Body of pancreas (tissue), 4 donors: ENCODE data around the gene TBX15.

Experiments
- POLR2A ChIP-seq, 3 donors: fragments of 450-650 bp; IDR thresholded peaks; one replicate each; pipeline ENCODE4 v1.6.1; 2016; ENCODE audit warnings: antibody characterized with exemption in 3 of 3, mild to moderate bottlenecking in 2 of 3
- TF ChIP-seq, protein P1 (sequence below), 7 experiments: fragments of 450-650 bp in 4 of 7; fragments of 200-600 bp in 3 of 7; sonication (generic) in 3 of 7; IDR thresholded peaks; one replicate each; pipeline ENCODE4 v1.5.1; 2016 to 2019; ENCODE audit warnings: antibody characterized with exemption in 7 of 7

DNA sequence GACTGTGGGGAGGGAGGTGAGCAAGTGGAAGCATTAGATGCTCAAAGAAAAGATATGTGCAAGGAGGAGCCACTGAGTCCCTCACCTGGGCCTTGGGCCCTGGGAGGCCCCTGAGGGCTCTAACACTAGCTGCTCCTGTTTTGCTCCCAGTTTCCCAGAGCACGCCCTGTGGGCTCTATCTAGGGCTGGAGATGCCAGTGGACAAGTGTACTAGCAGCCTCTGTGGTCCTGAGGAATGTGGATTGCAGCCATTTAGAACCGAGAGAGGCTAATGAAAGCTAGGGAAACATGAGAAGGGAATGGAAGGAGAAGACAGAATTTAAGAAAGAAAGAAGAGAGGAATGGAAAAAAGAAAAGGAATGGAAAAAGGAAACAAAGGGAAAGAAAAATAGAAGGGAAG, 10.0 kb upstream of the TBX15 start:
- TF ChIP-seq, protein P1, sequence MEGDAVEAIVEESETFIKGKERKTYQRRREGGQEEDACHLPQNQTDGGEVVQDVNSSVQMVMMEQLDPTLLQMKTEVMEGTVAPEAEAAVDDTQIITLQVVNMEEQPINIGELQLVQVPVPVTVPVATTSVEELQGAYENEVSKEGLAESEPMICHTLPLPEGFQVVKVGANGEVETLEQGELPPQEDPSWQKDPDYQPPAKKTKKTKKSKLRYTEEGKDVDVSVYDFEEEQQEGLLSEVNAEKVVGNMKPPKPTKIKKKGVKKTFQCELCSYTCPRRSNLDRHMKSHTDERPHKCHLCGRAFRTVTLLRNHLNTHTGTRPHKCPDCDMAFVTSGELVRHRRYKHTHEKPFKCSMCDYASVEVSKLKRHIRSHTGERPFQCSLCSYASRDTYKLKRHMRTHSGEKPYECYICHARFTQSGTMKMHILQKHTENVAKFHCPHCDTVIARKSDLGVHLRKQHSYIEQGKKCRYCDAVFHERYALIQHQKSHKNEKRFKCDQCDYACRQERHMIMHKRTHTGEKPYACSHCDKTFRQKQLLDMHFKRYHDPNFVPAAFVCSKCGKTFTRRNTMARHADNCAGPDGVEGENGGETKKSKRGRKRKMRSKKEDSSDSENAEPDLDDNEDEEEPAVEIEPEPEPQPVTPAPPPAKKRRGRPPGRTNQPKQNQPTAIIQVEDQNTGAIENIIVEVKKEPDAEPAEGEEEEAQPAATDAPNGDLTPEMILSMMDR (IDR thresholded peaks at IDR 0.05): no peak
- TF ChIP-seq POLR2A (IDR thresholded peaks at IDR 0.05): no peak
